Measurements from ENCODE around the gene RPS6KC1.
"Not testable (repeated sequence)": the region's sequence is repeated elsewhere in the genome, so short reads cannot be mapped to it uniquely, and the experiment has no call there.

DNA sequence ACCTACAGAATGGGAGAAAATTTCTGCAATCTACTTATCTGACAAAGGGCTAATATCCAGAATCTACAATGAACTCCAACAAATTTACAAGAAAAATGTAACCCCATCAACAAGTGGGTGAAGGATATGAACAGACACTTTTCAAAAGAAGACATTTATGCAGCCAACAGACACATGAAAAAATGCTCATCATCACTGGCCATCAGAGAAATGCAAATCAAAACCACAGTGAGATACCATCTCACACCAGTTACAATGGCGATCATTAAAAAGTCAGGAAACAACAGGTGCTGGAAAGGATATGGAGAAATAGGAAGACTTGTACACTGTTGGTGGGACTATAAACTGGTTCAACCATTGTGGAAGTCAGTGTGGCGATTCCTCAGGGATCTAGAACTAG lies 168.0 kb downstream of the RPS6KC1 start:
- TF ChIP-seq, protein P1, sequence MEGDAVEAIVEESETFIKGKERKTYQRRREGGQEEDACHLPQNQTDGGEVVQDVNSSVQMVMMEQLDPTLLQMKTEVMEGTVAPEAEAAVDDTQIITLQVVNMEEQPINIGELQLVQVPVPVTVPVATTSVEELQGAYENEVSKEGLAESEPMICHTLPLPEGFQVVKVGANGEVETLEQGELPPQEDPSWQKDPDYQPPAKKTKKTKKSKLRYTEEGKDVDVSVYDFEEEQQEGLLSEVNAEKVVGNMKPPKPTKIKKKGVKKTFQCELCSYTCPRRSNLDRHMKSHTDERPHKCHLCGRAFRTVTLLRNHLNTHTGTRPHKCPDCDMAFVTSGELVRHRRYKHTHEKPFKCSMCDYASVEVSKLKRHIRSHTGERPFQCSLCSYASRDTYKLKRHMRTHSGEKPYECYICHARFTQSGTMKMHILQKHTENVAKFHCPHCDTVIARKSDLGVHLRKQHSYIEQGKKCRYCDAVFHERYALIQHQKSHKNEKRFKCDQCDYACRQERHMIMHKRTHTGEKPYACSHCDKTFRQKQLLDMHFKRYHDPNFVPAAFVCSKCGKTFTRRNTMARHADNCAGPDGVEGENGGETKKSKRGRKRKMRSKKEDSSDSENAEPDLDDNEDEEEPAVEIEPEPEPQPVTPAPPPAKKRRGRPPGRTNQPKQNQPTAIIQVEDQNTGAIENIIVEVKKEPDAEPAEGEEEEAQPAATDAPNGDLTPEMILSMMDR (conservative IDR thresholded peaks at IDR 0.05; ENCODE audit: low read length): not testable (repeated sequence)
- not testable (repeated sequence) for TF ChIP-seq EZH2phosphoT487 (IDR thresholded peaks at IDR 0.05; ENCODE audit: borderline replicate concordance, low read depth, low read length)
